Measurements from ENCODE around the gene FCRL6. TPM values are rescaled to one million over a fixed set of nuclear protein-coding genes. Genes with fewer than 3 reads are reported as not detected.
A peak's percentile ranks its signal among the peaks of the same experiment; 100 is the strongest.

The FCRL6 gene
- total RNA-seq (under 1 TPM; 0.27 to 0.81 TPM), total RNA-seq (0.08 to 0.12 reads per million in 2 donors)

DNA sequence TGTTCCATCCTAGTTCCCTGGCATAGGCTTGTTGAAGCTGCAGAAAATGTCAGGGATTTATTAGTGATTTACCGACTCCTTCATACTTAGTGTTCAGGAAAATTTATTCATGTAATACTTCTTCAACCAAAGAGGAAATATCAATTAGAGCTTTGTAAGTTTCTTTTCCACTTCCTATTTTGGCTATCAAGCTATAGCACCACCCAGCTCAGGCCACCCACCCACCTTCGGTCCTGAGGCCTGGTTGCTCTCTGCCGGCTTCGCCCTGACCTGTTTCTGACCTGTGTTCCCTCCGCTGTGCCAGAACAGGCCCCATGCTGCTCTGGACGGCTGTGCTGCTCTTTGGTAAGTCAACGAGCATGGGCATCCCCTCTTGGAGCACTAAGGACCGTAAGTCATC, at the start of gene FCRL6:
TSS of gene FCRL6 (plus strand) at position 250 of the 400 bp plus-strand sequence. CDS start at position 315, 65 bp downstream.
- no peak for DNase-seq
- H3K4me3 Mint-ChIP-seq, result peak within 1 kb of the TSS; percentile 7
- peaks cover 34% of the 10 kb centered on the region for H3K27me3 Mint-ChIP-seq
- H3K9me3 ChIP-seq (ENCODE audit: control insufficient read depth, low read length, poor library complexity, severe bottlenecking), result no peaks in the 10 kb centered on the region
- H3K27ac Mint-ChIP-seq, result peak within 1 kb of the TSS; percentile 39
- peaks cover 12% of the 10 kb centered on the region for H3K4me1 Mint-ChIP-seq
- peaks cover 5% of the 10 kb centered on the region for H3K36me3 Mint-ChIP-seq (ENCODE audit: low read depth)
- no peak for ATAC-seq

GRCh38 chr1:159753386-159753785, 48.8 kb upstream of the FCRL6 start:
- Mint-ChIP-seq H3K27ac (no peak overlapping the region), H3K36me3 (ENCODE audit: low read depth) (no peaks in the 10 kb centered on the region)

DNA sequence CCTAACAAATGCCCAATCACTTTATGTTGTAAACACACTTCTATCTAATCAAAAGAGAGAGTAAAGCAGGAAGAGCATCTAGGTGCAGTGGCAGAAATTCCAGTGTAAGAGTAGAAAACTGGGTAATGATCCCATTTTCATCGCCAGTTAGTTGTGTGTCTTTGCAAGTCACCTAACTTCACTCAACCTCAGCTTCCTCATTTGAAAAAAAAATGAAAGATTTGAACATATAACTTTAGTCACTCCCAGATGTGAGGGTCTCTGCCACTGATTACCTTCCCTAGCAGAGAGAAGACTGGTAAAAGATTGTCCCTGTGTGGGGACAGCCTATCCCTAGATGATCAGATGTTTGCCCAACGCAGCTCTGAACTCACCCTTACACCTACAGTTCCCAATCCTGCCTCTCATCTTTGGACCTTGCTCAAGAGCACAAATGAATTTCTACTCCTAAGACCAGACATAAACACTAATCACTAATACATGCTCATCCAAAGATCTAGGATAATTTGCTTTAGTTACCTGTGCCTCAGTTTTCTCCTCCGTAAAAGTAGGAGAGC, 46.6 kb upstream of the FCRL6 start:
- no peak for ATAC-seq
- Mint-ChIP-seq H3K27ac (no peak overlapping the region), H3K27me3 (peaks cover 25% of the 10 kb centered on the region), H3K4me3 (no peak overlapping the region), H3K4me1 (no peaks in the 10 kb centered on the region), H3K36me3 (ENCODE audit: low read depth) (no peaks in the 10 kb centered on the region)
- H3K9me3 ChIP-seq (ENCODE audit: control insufficient read depth, low read length, poor library complexity, severe bottlenecking), result no peaks in the 10 kb centered on the region
- DNase-seq, result no peak

More at GRCh38 chr1:159753386-159753785, 48.8 kb upstream of the FCRL6 start:
- no peaks in the 10 kb centered on the region for H3K9me3 ChIP-seq (ENCODE audit: control insufficient read depth, low read length, poor library complexity, severe bottlenecking)
- DNase-seq, result no peak
- Mint-ChIP-seq H3K4me3 (no peak overlapping the region), H3K4me1 (no peaks in the 10 kb centered on the region), H3K27me3 (peaks cover 32% of the 10 kb centered on the region)
- ATAC-seq, result no peak

DNA sequence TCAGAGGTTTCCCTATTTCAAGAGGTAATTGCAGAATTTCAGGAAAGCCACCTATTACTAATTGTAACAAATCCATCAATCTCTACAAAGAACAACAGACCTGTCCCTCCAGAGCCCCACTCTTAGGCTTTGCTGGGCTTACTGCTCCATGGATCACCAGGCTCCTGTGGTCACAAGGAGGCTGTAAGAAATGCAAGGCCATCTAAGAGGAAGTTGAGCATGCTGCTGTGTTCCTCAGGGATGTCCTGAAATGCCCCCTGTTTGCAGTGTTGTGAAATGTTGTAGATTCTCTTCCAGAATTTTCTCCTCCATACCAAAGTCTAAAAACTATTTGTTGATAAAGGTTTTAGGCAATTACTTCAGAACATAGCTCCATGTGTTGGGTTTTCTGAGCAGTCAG, 45.8 kb upstream of the FCRL6 start:
- DNase-seq (no peak), ATAC-seq (no peak)
- H3K9me3 ChIP-seq (ENCODE audit: control insufficient read depth, low read length, poor library complexity, severe bottlenecking), result no peaks in the 10 kb centered on the region
- Mint-ChIP-seq H3K36me3 (ENCODE audit: low read depth) (no peaks in the 10 kb centered on the region), H3K4me3 (no peak overlapping the region), H3K27me3 (peaks cover 20% of the 10 kb centered on the region), H3K4me1 (no peaks in the 10 kb centered on the region), H3K27ac (no peak overlapping the region)

- H3K4me1 Mint-ChIP-seq, result no peaks in the 10 kb centered on the region
- no peak for ATAC-seq
- no peak for DNase-seq
- peaks cover 35% of the 10 kb centered on the region for H3K27me3 Mint-ChIP-seq
- no peaks in the 10 kb centered on the region for H3K9me3 ChIP-seq (ENCODE audit: control insufficient read depth, low read length, poor library complexity, severe bottlenecking)
- H3K36me3 Mint-ChIP-seq (ENCODE audit: low read depth), result no peaks in the 10 kb centered on the region
- no peak overlapping the region for H3K4me3 Mint-ChIP-seq
- no peak overlapping the region for H3K27ac Mint-ChIP-seq
Measured at GRCh38 chr1:159763686-159764085, 38.5 kb upstream of the FCRL6 start.

GRCh38 chr1:159765806-159766205, 36.4 kb upstream of the FCRL6 start:
- ATAC-seq, result no peak
- Mint-ChIP-seq H3K27ac (no peak overlapping the region), H3K36me3 (ENCODE audit: low read depth) (no peaks in the 10 kb centered on the region), H3K4me1 (no peaks in the 10 kb centered on the region), H3K27me3 (peaks cover 46% of the 10 kb centered on the region), H3K4me3 (no peak overlapping the region)
- no peaks in the 10 kb centered on the region for H3K9me3 ChIP-seq (ENCODE audit: control insufficient read depth, low read length, poor library complexity, severe bottlenecking)
- DNase-seq, result no peak

DNA sequence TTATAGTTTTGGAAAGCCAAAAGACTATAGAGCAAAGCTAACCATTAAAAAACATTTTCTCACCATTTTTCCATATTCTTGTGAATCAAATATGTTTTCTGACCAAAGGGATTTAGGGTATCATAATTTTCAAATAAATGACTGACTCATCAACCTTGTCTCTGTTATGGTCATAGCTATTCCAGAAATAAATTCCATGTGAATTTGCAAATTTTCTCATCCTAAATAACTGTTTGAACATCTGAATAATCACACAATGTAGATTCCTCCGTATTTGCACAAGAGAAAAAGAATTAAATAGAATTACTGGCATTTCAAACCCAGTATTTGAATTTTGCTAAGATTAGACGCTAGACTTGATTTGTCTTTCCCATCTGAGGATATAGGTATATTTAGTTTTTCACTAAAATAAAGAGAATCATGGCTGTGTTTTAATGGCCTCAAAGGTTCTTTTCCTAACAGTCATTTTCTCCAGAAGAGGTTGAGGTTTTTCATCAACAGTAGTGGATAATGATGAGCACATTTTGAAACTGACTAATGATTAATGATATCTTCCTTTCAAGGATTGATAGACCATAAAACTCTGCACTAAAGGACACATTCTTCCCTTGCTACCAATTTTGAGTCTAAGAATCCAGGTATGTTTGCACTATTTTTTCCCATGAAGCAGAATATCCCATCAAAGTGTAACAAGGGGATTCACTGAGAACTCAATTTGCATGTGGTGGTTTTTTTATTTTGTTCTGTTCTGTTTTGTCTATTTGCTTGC, 30.8 kb upstream of the FCRL6 start:
- H3K4me1 Mint-ChIP-seq, result no peaks in the 10 kb centered on the region
- H3K36me3 Mint-ChIP-seq (ENCODE audit: low read depth), result no peaks in the 10 kb centered on the region
- no peak for DNase-seq
- H3K27ac Mint-ChIP-seq, result no peak overlapping the region
- no peak for ATAC-seq
- H3K27me3 Mint-ChIP-seq, result peaks cover 46% of the 10 kb centered on the region
- H3K9me3 ChIP-seq (ENCODE audit: control insufficient read depth, low read length, poor library complexity, severe bottlenecking), result no peaks in the 10 kb centered on the region
- no peak overlapping the region for H3K4me3 Mint-ChIP-seq

GRCh38 chr1:159774465-159774864, 27.7 kb upstream of the FCRL6 start:
- H3K4me1 Mint-ChIP-seq, result peaks cover 9% of the 10 kb centered on the region
- no peak overlapping the region for H3K27ac Mint-ChIP-seq
- ATAC-seq, result no peak
- no peak overlapping the region for H3K4me3 Mint-ChIP-seq
- DNase-seq, result no peak
- no peaks in the 10 kb centered on the region for H3K36me3 Mint-ChIP-seq (ENCODE audit: low read depth)
- H3K9me3 ChIP-seq (ENCODE audit: control insufficient read depth, low read length, poor library complexity, severe bottlenecking), result no peaks in the 10 kb centered on the region
- H3K27me3 Mint-ChIP-seq, result peaks cover 21% of the 10 kb centered on the region

DNA sequence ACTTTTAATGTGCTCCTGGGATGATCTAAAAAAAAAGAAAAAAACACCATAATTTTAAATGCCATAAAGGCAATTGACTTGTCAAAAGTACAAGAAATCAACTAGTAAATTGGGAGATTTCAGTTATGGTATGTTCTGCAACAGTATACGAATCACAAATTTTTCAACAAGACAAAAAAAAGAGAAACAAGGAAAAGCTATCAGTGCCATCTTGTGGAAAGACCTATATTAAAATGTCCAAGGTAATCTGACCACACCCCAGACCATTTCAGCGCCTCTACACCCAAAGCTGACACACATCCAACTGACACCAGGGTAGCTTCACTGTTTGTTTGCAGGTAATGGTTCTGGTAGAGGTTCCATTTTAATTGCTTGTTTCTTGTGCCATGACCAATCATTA, 26.4 kb upstream of the FCRL6 start:
- no peaks in the 10 kb centered on the region for H3K36me3 Mint-ChIP-seq (ENCODE audit: low read depth)
- DNase-seq (no peak), ATAC-seq (no peak)
- no peak overlapping the region for H3K27ac Mint-ChIP-seq
- no peak overlapping the region for H3K4me3 Mint-ChIP-seq
- no peaks in the 10 kb centered on the region for H3K9me3 ChIP-seq (ENCODE audit: control insufficient read depth, low read length, poor library complexity, severe bottlenecking)
- H3K27me3 Mint-ChIP-seq, result peaks cover 18% of the 10 kb centered on the region
- peaks cover 13% of the 10 kb centered on the region for H3K4me1 Mint-ChIP-seq

DNA sequence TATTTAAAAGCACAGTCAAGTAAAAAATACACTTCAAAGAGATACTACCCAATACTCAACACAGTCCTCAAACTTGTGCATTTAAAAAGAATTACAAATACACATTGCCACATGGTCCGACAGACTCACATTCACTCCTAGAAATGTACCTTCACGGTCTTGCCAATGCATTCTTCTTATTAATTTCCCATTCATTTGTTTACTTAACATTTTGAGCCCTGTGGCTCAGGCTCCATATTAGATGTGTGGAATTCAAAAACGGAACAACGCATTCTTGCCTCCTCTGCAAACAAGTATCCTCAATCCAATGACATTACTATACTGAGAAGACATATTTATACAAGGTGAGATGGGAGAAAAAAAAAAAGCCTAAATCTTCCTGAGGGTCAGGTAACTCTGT, 23.9 kb upstream of the FCRL6 start:
- H3K9me3 ChIP-seq (ENCODE audit: control insufficient read depth, low read length, poor library complexity, severe bottlenecking), result no peaks in the 10 kb centered on the region
- DNase-seq, result no peak
- Mint-ChIP-seq H3K4me3 (peak overlapping the region; percentile 71), H3K27me3 (peaks cover under 1% of the 10 kb centered on the region), H3K27ac (no peak overlapping the region), H3K4me1 (peaks cover 20% of the 10 kb centered on the region), H3K36me3 (ENCODE audit: low read depth) (no peaks in the 10 kb centered on the region)
- no peak for ATAC-seq

DNA sequence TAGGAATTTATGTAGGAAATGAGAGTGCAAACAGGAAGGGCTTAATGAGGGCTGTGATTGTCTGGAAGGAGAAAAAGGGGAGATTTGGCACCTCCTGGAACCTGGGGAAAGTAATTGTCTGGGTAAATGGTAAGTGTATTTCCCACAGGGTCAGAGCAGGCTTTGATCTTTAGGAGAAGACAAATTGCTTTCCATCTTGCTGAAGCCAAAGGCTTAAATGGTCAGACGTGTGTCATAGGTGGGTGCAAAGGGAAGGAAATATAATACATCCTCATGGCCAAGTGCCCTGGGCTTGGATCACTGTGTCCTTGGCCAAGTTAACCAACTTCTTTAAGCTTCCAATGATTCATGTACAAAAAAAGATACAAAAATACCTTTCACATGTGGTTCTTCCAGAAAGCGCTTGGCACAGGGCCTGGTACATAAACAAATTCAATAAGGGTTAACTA, 22.7 kb upstream of the FCRL6 start:
- Mint-ChIP-seq H3K27ac (peak overlapping the region; percentile 54), H3K27me3 (no peaks in the 10 kb centered on the region), H3K4me3 (peak overlapping the region; percentile 71), H3K36me3 (ENCODE audit: low read depth) (no peaks in the 10 kb centered on the region), H3K4me1 (peaks cover 28% of the 10 kb centered on the region)
- DNase-seq, result no peak
- no peaks in the 10 kb centered on the region for H3K9me3 ChIP-seq (ENCODE audit: control insufficient read depth, low read length, poor library complexity, severe bottlenecking)
- no peak for ATAC-seq

- H3K4me1 Mint-ChIP-seq, result peaks cover 34% of the 10 kb centered on the region
- H3K36me3 Mint-ChIP-seq (ENCODE audit: low read depth), result no peaks in the 10 kb centered on the region
- DNase-seq (peak; percentile 95 to 97 (median 96)), ATAC-seq (peak; percentile 97)
- peak within 1 kb of the TSS; percentile 54 for H3K27ac Mint-ChIP-seq
- H3K27me3 Mint-ChIP-seq, result no peaks in the 10 kb centered on the region
- H3K9me3 ChIP-seq (ENCODE audit: control insufficient read depth, low read length, poor library complexity, severe bottlenecking), result no peaks in the 10 kb centered on the region
- peak within 1 kb of the TSS; percentile 89 for H3K4me3 Mint-ChIP-seq
Measured at GRCh38 chr1:159780583-159781582, 21.3 kb upstream of the FCRL6 start, which contains the start of gene DUSP23. Gene DUSP23 (plus strand): TSS chr1:159780962. CDS start chr1:159781101, 139 bp downstream.

- H3K9me3 ChIP-seq (ENCODE audit: control insufficient read depth, low read length, poor library complexity, severe bottlenecking), result no peaks in the 10 kb centered on the region
- H3K27me3 Mint-ChIP-seq, result no peaks in the 10 kb centered on the region
- peaks cover 34% of the 10 kb centered on the region for H3K4me1 Mint-ChIP-seq
- H3K27ac Mint-ChIP-seq, result no peak overlapping the region
- DNase-seq, result no peak
- H3K4me3 Mint-ChIP-seq, result peak overlapping the region; percentile 89
- ATAC-seq, result no peak
- H3K36me3 Mint-ChIP-seq (ENCODE audit: low read depth), result no peaks in the 10 kb centered on the region
Measured at GRCh38 chr1:159781992-159782391, 20.2 kb upstream of the FCRL6 start.
